K562 (cell line): ENCODE data around the gene TMEM245. TPM values are rescaled to one million over a fixed set of nuclear protein-coding genes. Genes with fewer than 3 reads are reported as not detected.

Experiments
- ADNP ChIP-seq: fragments of 200-800 bp; sonication (Bioruptor generic); IDR thresholded peaks from 2 replicates; pipeline ENCODE4 v1.6.1; 2016; ENCODE audit warnings: missing genetic modification characterization, missing compliant biosample characterization
- FOXK1 ChIP-seq: sonication (generic); formaldehyde crosslinking; IDR thresholded peaks from 2 replicates; pipeline ENCODE4 v1.8.0; 2022; ENCODE audit warnings: missing genetic modification reagents, mild to moderate bottlenecking, borderline replicate concordance
- KAT8 ChIP-seq: fragments of 450-650 bp; IDR thresholded peaks from 2 replicates; pipeline ENCODE4 v1.6.1; 2016; ENCODE audit warnings: low read depth, mild to moderate bottlenecking
- NCOR1 ChIP-seq: fragments of 450-650 bp; IDR thresholded peaks from 2 replicates; pipeline ENCODE4 v1.6.1; 2016; ENCODE audit warnings: mild to moderate bottlenecking, moderate library complexity
- NRF1 ChIP-seq, 2 experiments: fragments of 450-650 bp; IDR thresholded peaks in 1 of 2; conservative IDR thresholded peaks in 1 of 2; 2 replicates each; pipeline ENCODE4 v1.6.1; 2014; ENCODE audit warnings: mild to moderate bottlenecking in 2 of 2
- SNRNP70 ChIP-seq: fragments of 200-400 bp; formaldehyde crosslinking; optimal IDR thresholded peaks from 2 replicates; pipeline ENCODE3; 2017; ENCODE audit warnings: low read depth, low read length
- STAT5B ChIP-seq: fragments of 250-450 bp; sonication (Bioruptor Pico); IDR thresholded peaks from 2 replicates; pipeline ENCODE4 v1.8.0; 2021; ENCODE audit warnings: mild to moderate bottlenecking, inconsistent platforms
- ZC3H11A ChIP-seq: IDR thresholded peaks from 2 replicates; pipeline ENCODE4 v1.6.1; 2012; ENCODE audit warnings: low read depth, low read length, improper control_type of control experiment
- ZKSCAN1 ChIP-seq: fragments of 150-350 bp; IDR thresholded peaks from 2 replicates; pipeline ENCODE4 v1.6.1; 2016; ENCODE audit warnings: low read depth, low read length
- ZNF384 ChIP-seq: IDR thresholded peaks from 2 replicates; pipeline ENCODE4 v1.6.1; 2012; ENCODE audit warnings: low read depth, low read length, improper control_type of control experiment
- polyA plus RNA-seq, 8 experiments: library from polyadenylated mRNA; depleted of rRNA in 4 of 8; stranded (reverse) in 5 of 8; unstranded in 3 of 8; fragments of >200 nt; fragmentation: Nextera tagmentation in 2 of 8; fragmentation: Illumina TruSeq in 1 of 8; extraction: Ambion mirVana in 2 of 8; extraction: Trizol in 1 of 8; gene quantifications; 2 replicates each; pipeline versions ENCODE4 v1.2.1 to v1.2.3, GENCODE V29; 2011 to 2014; ENCODE audit warnings: inconsistent platforms in 1 of 8, missing spikeins in 1 of 8
- total RNA-seq, 7 experiments: library from RNA; depleted of rRNA in 6 of 7; stranded (reverse); fragments of >200 nt in 6 of 7; fragmentation: Illumina TruSeq in 2 of 7; extraction: Trizol in 2 of 7; gene quantifications; 2 replicates each; pipeline versions ENCODE4 v1.2.1 to v1.2.3, GENCODE V29; 2011 to 2021; ENCODE audit warnings: low replicate concordance in 1 of 7
- TF ChIP-seq, protein P1 (sequence below), 2 experiments: IDR thresholded peaks; 2 replicates each; pipeline ENCODE4 v1.6.1; 2012; ENCODE audit warnings: improper control_type of control experiment in 2 of 2, low read depth in 2 of 2, low read length in 2 of 2, borderline replicate concordance in 1 of 2

Gene TMEM245
- total and polyA plus RNA-seq, 9 of the 15 experiments (the other 6 are each of a cell fraction or from before 2014, with no cell fraction given), result 8.5 to 43.2 (median 24.3) TPM

DNA sequence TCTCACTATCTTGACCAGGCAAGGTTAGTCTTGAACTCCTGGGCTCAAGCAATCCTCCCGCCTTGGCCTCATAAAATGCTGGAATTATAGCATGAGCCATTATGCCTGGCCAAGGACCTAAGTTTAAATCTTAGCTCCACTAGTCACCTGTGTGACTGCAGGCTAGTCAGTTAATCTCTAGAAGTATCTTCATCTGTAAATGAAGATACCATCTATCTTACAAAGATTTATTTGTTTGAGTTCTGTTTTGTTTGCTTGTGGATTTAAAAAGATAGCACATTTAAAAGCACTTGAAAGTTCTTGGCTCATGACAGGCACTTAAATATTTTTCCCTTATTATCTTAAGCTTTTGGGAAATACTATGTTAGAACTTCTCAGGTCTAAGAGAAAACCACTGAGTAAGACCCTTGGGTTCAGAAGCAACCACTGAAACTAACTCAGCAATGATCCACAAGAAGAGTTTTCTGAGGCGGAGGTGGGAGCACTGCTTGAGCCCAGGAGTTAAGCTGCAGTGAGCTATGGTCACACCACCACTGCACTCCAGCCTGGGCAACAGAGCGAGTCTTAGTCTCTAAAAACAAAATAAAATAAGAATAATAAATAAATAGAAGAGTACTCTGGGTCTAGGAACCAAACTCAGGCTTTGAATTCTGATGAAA, 19.1 kb downstream of the TMEM245 start (continued):
- no peak for TF ChIP-seq ZNF384
- TF ChIP-seq KAT8, result no peak
- TF ChIP-seq NCOR1, result no peak
- no peak for TF ChIP-seq FOXK1
- TF ChIP-seq, protein P1, sequence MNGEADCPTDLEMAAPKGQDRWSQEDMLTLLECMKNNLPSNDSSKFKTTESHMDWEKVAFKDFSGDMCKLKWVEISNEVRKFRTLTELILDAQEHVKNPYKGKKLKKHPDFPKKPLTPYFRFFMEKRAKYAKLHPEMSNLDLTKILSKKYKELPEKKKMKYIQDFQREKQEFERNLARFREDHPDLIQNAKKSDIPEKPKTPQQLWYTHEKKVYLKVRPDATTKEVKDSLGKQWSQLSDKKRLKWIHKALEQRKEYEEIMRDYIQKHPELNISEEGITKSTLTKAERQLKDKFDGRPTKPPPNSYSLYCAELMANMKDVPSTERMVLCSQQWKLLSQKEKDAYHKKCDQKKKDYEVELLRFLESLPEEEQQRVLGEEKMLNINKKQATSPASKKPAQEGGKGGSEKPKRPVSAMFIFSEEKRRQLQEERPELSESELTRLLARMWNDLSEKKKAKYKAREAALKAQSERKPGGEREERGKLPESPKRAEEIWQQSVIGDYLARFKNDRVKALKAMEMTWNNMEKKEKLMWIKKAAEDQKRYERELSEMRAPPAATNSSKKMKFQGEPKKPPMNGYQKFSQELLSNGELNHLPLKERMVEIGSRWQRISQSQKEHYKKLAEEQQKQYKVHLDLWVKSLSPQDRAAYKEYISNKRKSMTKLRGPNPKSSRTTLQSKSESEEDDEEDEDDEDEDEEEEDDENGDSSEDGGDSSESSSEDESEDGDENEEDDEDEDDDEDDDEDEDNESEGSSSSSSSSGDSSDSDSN (IDR thresholded peaks at IDR 0.05; ENCODE audit: borderline replicate concordance in 1 of 2, low read depth in 2 of 2, low read length in 2 of 2), result no peak
- TF ChIP-seq ADNP (tag), result no peak
- TF ChIP-seq NRF1 (conservative IDR thresholded peaks at IDR 0.05 in 1 of 2, IDR thresholded peaks at IDR 0.05 in 1 of 2), result no peak
- TF ChIP-seq STAT5B (CRISPR knock-in tag), result no peak
- TF ChIP-seq SNRNP70, result no peak
- no peak for TF ChIP-seq ZC3H11A
- TF ChIP-seq ZKSCAN1, result no peak
